Vagina (tissue), 2 donors: ENCODE results near the gene ASPSCR1. TPM values are rescaled to one million over a fixed set of nuclear protein-coding genes. Genes with fewer than 3 reads are reported as not detected.
A peak's percentile ranks its signal among the peaks of the same experiment; 100 is the strongest.

Source experiments
- DNase-seq, 2 donors: peaks; one replicate each; pipeline ENCODE4 v3.0.0-alpha.2; 2017; ENCODE audit errors: extremely low spot score in 2 of 2
- H3K27ac ChIP-seq: fragments of 200-600 bp; sonication (generic); one replicate; pipeline ENCODE4 v1.5.1; 2019
- H3K27me3 ChIP-seq: fragments of 200-600 bp; sonication (generic); one replicate; pipeline ENCODE4 v1.5.1; 2019
- H3K36me3 ChIP-seq, 2 donors: fragments of 200-600 bp; sonication (generic); one replicate each; pipeline ENCODE4 v1.5.1; 2017 to 2019
- H3K4me1 ChIP-seq: fragments of 200-600 bp; sonication (generic); one replicate; pipeline ENCODE4 v1.5.1; 2019
- H3K4me3 ChIP-seq, 2 donors: fragments of 200-600 bp; sonication (generic); 1 replicate in 1 of 2; 2 replicates in 1 of 2; pipeline ENCODE4 v1.5.1; 2016 to 2019
- H3K9me3 ChIP-seq: fragments of 200-600 bp; sonication (generic); one replicate; pipeline ENCODE4 v1.5.1; 2019
- CTCF ChIP-seq, 3 experiments: fragments of 450-650 bp in 2 of 3; fragments of 200-600 bp in 1 of 3; sonication (generic) in 1 of 3; IDR thresholded peaks; one replicate each; pipeline ENCODE4 v1.5.1; 2017 to 2019; ENCODE audit warnings: antibody characterized with exemption in 3 of 3, mild to moderate bottlenecking in 2 of 3, moderate library complexity in 2 of 3
- POLR2A ChIP-seq, 2 donors: fragments of 450-650 bp; IDR thresholded peaks; one replicate each; pipeline ENCODE4 v1.6.1; 2017; ENCODE audit warnings: antibody characterized with exemption in 2 of 2, mild to moderate bottlenecking in 2 of 2, moderate library complexity in 2 of 2
- POLR2AphosphoS5 ChIP-seq, 2 donors: sonication (generic); formaldehyde crosslinking; IDR thresholded peaks; one replicate each; pipeline ENCODE4 v1.9.0; 2017; ENCODE audit warnings: antibody characterized with exemption in 2 of 2, mild to moderate bottlenecking in 2 of 2, low read depth in 1 of 2; ENCODE audit not compliant: insufficient read depth in 1 of 2
- intact Hi-C: fragments of 100-400 bp; cut with DNase I; formaldehyde crosslinking; loops from one replicate; pipeline ENCODE4 v1.15.1; 2023
- total RNA-seq: library from RNA; depleted of rRNA; stranded (reverse); fragments of >200 nt; gene quantifications from one replicate; pipeline ENCODE4 v1.2.3, GENCODE V29; 2016

Gene ASPSCR1
- total RNA-seq, 1 donor from 2014 or later, result 31.2 TPM

- H3K27me3 ChIP-seq, result no peaks in the 10 kb centered on the region
- H3K4me3 ChIP-seq, result peak overlapping the region; percentile 1 to 31
- H3K4me1 ChIP-seq, result peaks cover 26% of the 10 kb centered on the region
- no peaks in the 10 kb centered on the region for H3K36me3 ChIP-seq
- intact Hi-C loops, result no loop called here
- peak overlapping the region; percentile 66 for H3K27ac ChIP-seq
- peak in 1 of 2 donors; percentile 70 for TF ChIP-seq POLR2AphosphoS5 (IDR thresholded peaks at IDR 0.05; ENCODE audit: insufficient read depth in 1 of 2, low read depth in 1 of 2)
- no peak for TF ChIP-seq CTCF (IDR thresholded peaks at IDR 0.05)
- DNase-seq, result no peak
- no peaks in the 10 kb centered on the region for H3K9me3 ChIP-seq
These were observed 9.7 kb upstream of the ASPSCR1 start for GRCh38 chr17:81967533-81968395.

DNA sequence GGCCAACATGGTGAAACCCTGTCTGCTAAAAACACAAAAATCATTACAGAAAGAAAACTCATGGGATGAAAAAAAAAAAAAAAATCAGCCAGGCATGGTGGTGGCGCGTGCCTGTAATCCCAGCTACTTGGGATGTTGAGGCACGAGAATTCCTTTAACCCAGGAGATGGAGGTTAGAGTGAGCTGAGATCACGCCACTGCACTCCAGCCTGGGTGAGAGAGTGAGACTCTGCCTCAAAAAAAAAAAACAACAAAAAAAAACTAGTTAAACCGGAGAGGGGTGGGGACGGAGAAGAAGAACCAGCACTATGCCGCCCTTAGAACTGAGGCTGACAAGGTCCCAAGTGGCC lies 9.1 kb upstream of the ASPSCR1 start:
- no peak for DNase-seq
- intact Hi-C loops, result no loop called here
- Histone ChIP-seq H3K9me3 (no peaks in the 10 kb centered on the region), H3K4me3 (no peak overlapping the region), H3K36me3 (no peaks in the 10 kb centered on the region), H3K4me1 (peaks cover 26% of the 10 kb centered on the region), H3K27me3 (no peaks in the 10 kb centered on the region), H3K27ac (peak overlapping the region; percentile 66)
- TF ChIP-seq CTCF (IDR thresholded peaks at IDR 0.05) (no peak), POLR2A (IDR thresholded peaks at IDR 0.05) (no peak), POLR2AphosphoS5 (IDR thresholded peaks at IDR 0.05; ENCODE audit: insufficient read depth in 1 of 2, low read depth in 1 of 2) (no peak)

DNA sequence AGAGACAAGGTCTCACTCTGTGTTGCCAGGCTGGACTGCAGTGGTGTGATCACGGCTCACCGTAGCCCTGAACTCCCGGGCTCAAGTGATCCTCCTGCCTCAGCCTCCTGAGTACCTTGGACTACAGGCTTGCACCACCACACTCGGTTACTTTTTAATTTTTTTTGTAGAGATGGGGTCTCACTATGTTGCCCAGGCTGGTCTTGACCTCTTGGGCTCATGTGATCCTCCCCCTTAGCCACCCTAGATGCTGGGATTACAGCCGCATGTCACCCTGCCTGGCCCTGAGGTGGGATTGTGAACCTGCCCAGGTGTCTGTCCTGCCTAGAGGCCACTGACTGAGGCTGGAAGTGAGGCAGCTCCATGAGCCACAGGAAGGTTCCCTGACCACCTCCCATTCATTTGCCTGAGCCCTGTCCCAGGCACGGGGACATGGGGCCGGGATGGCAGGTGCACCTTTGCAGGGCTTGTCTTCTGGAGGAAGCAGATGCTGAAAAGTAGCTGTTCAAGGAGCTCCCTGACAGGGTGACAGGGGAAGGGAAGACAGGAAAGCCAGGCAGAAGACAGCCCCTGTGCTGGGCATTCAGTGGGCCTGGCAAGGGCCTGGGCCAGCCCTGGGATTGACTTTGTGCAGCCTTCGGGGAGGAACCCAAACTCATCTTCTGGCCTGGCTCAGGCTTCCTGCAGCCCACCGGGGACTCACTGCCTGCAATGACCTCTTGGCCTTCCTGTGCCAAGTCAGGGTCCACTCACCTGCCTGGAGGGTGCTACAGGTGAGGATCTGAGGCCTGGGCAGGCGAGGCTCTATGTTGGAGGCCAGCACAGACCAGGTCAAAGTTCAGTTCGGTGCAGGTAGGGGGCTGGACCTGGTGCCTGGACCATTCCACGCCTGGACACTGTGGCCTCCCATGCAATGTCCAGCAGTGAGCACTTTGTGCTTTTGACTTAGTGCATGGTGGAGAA lies 8.3 kb upstream of the ASPSCR1 start:
- Histone ChIP-seq H3K9me3 (no peaks in the 10 kb centered on the region), H3K27me3 (no peaks in the 10 kb centered on the region), H3K27ac (peak overlapping the region; percentile 66), H3K4me3 (no peak overlapping the region), H3K36me3 (no peaks in the 10 kb centered on the region), H3K4me1 (peaks cover 26% of the 10 kb centered on the region)
- no peak for TF ChIP-seq POLR2A (IDR thresholded peaks at IDR 0.05)
- TF ChIP-seq POLR2AphosphoS5 (IDR thresholded peaks at IDR 0.05; ENCODE audit: insufficient read depth in 1 of 2, low read depth in 1 of 2), result no peak
- no peak for TF ChIP-seq CTCF (IDR thresholded peaks at IDR 0.05)
- no peak for DNase-seq
- intact Hi-C loops, result no loop called here

- H3K36me3 ChIP-seq, result no peaks in the 10 kb centered on the region
- peaks cover 19% of the 10 kb centered on the region for H3K4me1 ChIP-seq
- H3K9me3 ChIP-seq, result no peaks in the 10 kb centered on the region
- H3K4me3 ChIP-seq, result no peak overlapping the region
- H3K27ac ChIP-seq, result no peak overlapping the region
- no peak for DNase-seq
- intact Hi-C loops, result no loop called here
- TF ChIP-seq POLR2A (IDR thresholded peaks at IDR 0.05) (no peak), CTCF (IDR thresholded peaks at IDR 0.05) (no peak), POLR2AphosphoS5 (IDR thresholded peaks at IDR 0.05; ENCODE audit: insufficient read depth in 1 of 2, low read depth in 1 of 2) (no peak)
- no peaks in the 10 kb centered on the region for H3K27me3 ChIP-seq
These were observed 4.0 kb upstream of the ASPSCR1 start for GRCh38 chr17:81973432-81973831.
